ENCODE results near the gene LAMTOR5.

The LAMTOR5 gene

DNA sequence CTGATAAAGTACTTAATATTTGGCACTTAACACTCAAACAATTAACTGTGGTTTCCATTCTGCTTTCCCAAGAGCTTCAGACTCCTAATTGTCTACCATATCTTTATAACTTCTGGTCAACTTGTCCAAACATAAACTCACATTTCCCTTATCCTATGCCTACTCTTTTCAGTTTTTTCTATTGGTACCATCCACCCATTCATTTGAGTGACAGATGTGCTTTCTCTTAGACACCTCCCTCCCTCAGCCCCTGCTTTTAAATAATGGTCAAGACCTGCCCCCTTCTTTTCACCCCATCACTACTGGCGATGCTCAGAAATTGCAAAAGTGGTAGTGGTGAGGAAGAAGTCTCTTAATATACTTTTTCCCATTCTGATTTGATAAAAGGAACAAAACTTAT lies 22.1 kb downstream of the LAMTOR5 start:
- no peak for FAIRE-seq

DNA sequence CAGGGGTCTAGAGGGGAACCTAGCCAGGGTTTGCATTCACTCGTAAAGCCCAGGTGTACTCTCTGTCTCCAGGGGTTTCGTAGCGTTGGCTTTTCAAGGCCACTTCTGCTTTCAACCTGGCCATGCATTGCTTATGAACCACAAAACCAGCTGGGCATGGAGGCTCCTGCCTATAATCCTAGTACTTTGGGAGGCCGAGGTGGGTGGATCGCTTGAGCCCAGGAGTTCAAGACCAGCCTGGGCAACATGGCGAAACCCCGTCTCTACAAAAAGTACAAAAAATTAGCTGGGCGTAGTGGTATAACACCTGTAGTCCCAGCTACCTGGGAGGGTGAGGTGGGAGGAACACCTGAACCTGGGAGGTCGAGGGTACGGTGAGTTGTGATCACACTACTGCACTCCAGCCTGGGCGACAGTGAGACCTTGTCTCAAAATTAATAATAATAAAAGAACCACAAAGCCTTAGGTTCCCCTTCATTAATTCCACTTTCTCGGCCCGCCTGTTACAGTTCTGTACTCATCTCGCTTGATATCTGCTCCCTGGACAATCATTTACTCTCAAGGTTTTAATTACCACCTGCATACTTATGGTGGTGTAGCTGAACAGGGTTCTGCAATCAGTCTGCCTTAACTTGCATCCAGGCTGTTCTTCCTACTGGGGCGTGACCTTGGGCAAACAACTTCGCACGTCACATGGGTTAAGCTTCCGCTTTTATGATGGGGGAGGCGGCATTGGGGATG lies 22.7 kb downstream of the LAMTOR5 start:
- FAIRE-seq, result no peak

DNA sequence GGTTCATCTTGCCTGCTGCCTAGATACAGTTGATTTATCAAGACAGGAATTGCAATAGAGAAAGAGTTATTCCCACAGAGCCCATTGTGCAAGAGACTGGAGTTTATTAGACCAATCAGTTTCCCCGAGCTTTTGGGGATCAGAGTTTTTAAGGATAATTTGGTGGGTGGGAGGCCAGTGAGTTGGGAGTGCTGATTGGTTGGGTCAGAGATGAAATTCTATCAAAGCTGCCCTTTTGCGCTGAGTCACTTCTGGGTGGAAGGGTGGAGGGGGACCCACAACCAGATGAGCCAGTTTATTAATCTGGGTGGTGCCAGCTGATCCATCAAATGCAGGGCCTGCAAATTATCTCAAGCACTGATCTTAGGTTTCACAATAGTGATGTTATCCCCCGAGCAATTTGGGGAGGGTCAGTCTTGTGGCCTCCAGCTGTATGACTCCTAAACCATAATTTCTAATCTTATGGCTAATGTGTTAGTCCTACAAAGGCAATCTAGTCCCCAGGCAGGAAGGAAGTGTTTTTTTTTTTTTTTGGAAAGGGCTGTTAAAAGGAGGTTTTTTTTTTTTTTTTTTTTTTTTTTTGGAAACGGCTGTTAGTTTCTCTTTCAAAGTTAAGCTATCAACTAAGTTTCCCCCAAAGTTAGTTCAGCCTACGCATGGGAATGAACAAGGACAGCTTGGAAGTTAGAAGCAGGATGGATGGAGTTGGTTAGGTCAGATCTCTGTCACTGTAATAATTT lies 24.1 kb downstream of the LAMTOR5 start:
- no peak for FAIRE-seq

DNA sequence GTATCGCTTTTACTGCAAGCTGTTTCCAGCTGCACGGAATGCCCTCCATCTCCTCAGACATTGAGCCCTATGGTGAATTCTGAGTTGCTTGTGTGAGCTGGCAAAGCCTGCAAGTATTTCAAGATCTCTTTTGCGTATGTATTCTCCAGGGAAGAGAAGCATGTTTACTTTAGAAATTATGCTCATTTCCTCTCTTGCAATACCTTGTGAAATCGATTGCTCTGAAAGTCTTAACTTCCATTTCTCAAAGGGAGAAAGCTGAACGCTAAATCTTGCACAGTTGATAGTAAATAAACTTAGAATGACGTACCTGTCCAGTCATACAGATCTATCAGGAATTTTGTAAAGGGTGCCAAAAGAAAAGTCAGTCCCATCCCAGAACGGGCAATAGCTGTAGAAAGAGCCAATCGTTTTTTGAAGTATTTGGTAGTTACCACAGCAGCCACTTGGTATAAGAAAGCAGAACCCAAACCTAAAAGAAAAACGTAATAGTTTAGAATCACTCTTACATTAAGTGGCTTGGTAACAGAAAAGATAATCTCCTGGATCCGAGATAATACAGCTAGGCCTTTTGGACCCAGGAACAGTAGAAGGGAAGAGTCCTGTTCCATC lies 26.7 kb downstream of the LAMTOR5 start:
- no peak for FAIRE-seq

DNA sequence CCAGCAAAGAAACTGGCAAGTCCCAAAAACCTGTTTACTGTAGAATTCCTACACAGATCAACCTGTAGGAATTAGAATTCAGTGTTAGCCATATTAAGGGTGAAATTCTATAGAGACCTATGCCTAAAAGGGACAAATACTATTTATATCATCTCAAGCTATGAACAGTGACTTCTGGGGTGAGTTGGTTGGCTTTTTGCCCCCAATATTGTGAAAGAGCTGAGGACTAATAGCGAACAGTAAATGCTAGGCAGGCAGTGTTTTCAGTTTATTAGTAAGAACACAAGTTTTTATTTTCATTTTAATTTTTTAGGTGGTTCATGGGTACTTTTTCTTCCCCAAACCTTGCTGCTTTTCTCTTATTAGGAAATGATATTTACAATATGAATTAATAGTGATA lies 32.0 kb downstream of the LAMTOR5 start:
- no peak for FAIRE-seq

DNA sequence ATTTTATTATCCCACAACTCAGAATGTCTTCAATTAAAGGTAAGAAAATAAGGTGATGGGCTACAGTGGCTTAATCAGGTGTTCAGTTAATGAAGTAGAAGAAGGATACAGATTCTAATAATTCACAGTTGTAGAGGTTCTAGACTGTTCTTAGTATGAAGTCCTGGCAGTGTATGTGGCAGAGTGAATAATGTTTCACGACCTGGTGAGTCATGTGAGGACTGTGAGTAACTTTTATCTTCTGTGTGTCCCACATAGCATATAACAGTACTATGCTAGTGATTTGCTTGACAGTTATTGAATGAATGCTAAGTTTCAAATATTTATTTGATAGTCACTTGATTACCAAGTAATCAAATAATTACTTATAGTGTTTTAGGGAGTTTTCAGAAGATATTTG lies 36.7 kb downstream of the LAMTOR5 start:
- no peak for FAIRE-seq

DNA sequence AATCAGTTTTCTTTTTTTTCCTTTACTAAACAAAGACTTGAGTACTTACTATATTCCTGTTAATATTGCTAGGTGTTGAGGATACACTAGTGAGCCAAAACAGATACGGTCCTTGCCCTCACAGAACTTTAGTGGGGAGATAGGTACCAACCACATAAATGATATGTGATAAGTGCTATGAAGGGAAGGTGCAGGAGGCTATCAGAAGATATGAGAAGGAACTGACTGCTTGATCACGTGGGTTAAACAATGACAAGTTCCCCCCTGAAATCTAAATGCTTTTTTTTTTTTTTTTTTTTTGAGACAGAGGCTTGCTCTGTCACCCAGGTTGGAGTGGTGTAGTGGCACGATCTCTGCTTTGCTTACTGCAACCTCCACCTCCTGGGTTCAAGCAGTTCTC lies 43.3 kb downstream of the LAMTOR5 start:
- no peak for FAIRE-seq

DNA sequence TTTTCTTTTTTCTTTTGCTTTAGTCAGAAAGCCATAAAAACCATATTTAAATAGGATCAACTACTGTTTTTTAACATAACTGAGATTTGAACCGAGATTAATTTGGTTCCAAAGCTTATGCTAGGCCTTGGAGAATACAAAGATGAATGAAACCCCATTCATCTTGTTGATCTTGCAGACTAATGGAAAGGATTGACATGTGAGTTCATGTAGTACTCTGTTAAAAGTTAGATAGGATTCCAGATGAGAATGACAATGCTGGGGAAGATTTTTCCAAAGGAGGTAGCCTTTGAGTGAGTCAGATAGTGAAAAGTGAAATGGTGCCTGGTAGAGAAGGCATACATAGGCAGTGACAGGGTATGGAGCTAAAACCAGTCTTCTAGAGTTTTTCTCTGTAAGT lies 45.6 kb downstream of the LAMTOR5 start:
- FAIRE-seq, result no peak

DNA sequence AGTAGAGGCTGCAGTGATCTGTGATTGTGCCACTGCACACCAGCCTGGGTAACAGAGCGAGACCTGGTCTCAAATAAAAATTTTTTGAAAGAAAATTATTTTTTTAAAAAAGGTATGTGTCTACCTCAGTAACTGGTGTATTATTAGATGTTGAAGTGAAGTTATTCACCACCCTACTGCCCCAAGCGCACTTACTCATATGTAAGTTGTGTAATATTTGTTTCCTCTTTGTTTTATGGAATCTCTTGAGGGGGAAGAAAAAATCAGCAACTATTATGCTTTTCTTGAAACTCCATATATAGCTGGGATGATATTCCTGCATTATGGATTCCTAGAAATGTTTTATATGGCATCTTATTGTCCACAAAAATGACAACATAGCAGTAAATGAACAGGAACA lies 47.1 kb downstream of the LAMTOR5 start:
- no peak for FAIRE-seq

DNA sequence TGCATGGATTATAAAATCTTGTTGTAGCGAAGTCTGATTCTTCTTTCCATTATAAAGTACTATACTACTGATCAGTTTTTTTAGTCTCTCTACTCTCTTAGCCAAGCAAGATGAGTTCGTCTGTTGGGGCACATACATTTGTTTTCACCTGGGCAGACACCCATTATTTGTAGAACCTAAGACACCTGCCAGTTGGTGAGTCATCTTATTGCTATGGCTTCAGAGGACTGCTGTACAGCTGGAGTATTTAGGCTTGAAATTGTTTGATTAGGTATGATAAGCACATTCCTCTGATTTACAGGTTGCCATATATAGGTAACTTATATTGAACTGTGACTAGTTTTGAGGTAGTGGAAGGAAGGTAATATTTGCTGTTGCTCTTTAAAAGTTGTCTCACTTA lies 51.1 kb downstream of the LAMTOR5 start:
- no peak for FAIRE-seq

DNA sequence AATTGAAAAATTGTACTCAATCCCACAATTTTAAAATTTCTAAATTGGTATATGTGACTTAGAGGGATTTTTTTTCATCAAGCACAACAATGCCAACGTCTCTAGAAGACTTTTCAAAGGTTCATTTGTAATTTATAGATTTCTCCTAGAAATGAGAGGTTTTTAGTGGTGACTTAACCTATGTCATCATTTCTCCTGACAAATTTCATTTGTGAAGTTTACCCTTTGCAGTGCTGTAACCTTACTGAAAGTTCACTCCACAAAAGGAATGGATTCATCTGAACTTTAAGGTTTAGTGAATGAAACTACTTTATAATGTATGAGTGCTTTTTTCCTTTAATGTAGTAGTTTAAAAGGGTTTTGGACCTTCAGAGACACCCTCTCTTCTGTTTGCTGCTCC lies 52.2 kb downstream of the LAMTOR5 start:
- FAIRE-seq, result peak; percentile 27

Measured in A204.1 (cell line).